Frontal cortex (tissue), 4 donors: ENCODE data around the gene GAS7. TPM values are rescaled to one million over a fixed set of nuclear protein-coding genes. Genes with fewer than 3 reads are reported as not detected.
"Not testable (repeated sequence)": the region's sequence is repeated elsewhere in the genome, so short reads cannot be mapped to it uniquely, and the experiment has no call there.

Experiments used
- DNase-seq, 2 donors: peaks; one replicate each; pipeline ENCODE4 v3.0.0; 2012; ENCODE audit warnings: low spot score in 2 of 2
- FAIRE-seq: peaks from 2 replicates; lab custom pipeline; 2012; peaks lifted over from hg19 to GRCh38; lab: Jason Lieb, UNC
- total RNA-seq: library from RNA; depleted of rRNA; stranded (reverse); fragments of >200 nt; gene quantifications from one replicate; pipeline ENCODE4 v1.2.3, GENCODE V29; 2014
- donor health status: control.
- donor health status: control.
- donor health status: control.

GAS7 gene
- total RNA-seq, 1 donor from 2014 or later: 67.7 TPM

- no peak for DNase-seq
- no peak for FAIRE-seq
Measured at GRCh38 chr17:10041287-10041612, 157.2 kb downstream of the GAS7 start.

- peak; percentile 70 for FAIRE-seq
- peak in 1 of 2 donors; percentile 55 for DNase-seq
Measured at GRCh38 chr17:10036511-10037061, 161.8 kb downstream of the GAS7 start.

- DNase-seq: no peak
- FAIRE-seq: no peak
Measured at GRCh38 chr17:10035885-10036284, 162.5 kb downstream of the GAS7 start.

- FAIRE-seq: no peak
Measured at GRCh38 chr17:10034719-10035475, 163.5 kb downstream of the GAS7 start.

GRCh38 chr17:10033959-10034358 is 164.4 kb downstream of the GAS7 start:
- no peak for FAIRE-seq
- no peak for DNase-seq

More at GRCh38 chr17:10034719-10035475, 163.5 kb downstream of the GAS7 start:
- no peak for DNase-seq

- FAIRE-seq: no peak
- no peak for DNase-seq
Measured at GRCh38 chr17:10033449-10033848, 165.0 kb downstream of the GAS7 start.

- DNase-seq: no peak
- no peak for FAIRE-seq
Measured at GRCh38 chr17:10032118-10032852, 166.1 kb downstream of the GAS7 start.

- DNase-seq (no peak), FAIRE-seq (no peak)
Measured at GRCh38 chr17:10031606-10032005, 166.8 kb downstream of the GAS7 start.

- no peak for DNase-seq
- FAIRE-seq: no peak
Measured at GRCh38 chr17:10031127-10031526, 167.3 kb downstream of the GAS7 start.

GRCh38 chr17:10029129-10029528 is 169.3 kb downstream of the GAS7 start:
- no peak for FAIRE-seq
- no peak for DNase-seq

GRCh38 chr17:10025976-10026901 is 172.2 kb downstream of the GAS7 start:
- DNase-seq (no peak), FAIRE-seq (no peak)

- no peak for FAIRE-seq
- DNase-seq: no peak
Measured at GRCh38 chr17:10025224-10025623, 173.2 kb downstream of the GAS7 start.

- DNase-seq (no peak), FAIRE-seq (no peak)
Measured at GRCh38 chr17:10022416-10022815, 176.0 kb downstream of the GAS7 start.

- FAIRE-seq: no peak
- no peak for DNase-seq
Measured at GRCh38 chr17:10021272-10021984, 177.0 kb downstream of the GAS7 start.

- DNase-seq (no peak), FAIRE-seq (no peak)
Measured at GRCh38 chr17:10019941-10020451, 178.4 kb downstream of the GAS7 start.

GRCh38 chr17:10018461-10018891 is 179.9 kb downstream of the GAS7 start:
- FAIRE-seq (no peak), DNase-seq (no peak)

- not testable (repeated sequence) for DNase-seq, FAIRE-seq
Measured at GRCh38 chr17:10016958-10017570, 181.3 kb downstream of the GAS7 start.

GRCh38 chr17:10013365-10014112 is 184.9 kb downstream of the GAS7 start:
- DNase-seq: no peak

More at GRCh38 chr17:10013365-10014112, 184.9 kb downstream of the GAS7 start:
- no peak for FAIRE-seq
